Measurements from ENCODE around the gene KCNAB1. TPM values are rescaled to one million over a fixed set of nuclear protein-coding genes. Genes with fewer than 3 reads are reported as not detected.

Gene KCNAB1
- total RNA-seq, 4 donors from 2014 or later, result 4.2 to 11.4 (median 7.8) TPM

Other genes with a start within 250 kb of the KCNAB1 start
- gene GMPS, start 249.9 kb upstream of the KCNAB1 start, total RNA-seq, result 10 to 100 TPM; 21.8 to 42.2 (median 32.8) TPM

Measured in tibial nerve (tissue), 4 donors.